Kasumi-1 (cell line): ENCODE data around the gene MED13.

Experiments used
- DNase-seq, 2 experiments: peaks; one replicate each; lab custom pipeline; 2025; lab: John Stamatoyannopoulos, UW

The MED13 gene

DNA sequence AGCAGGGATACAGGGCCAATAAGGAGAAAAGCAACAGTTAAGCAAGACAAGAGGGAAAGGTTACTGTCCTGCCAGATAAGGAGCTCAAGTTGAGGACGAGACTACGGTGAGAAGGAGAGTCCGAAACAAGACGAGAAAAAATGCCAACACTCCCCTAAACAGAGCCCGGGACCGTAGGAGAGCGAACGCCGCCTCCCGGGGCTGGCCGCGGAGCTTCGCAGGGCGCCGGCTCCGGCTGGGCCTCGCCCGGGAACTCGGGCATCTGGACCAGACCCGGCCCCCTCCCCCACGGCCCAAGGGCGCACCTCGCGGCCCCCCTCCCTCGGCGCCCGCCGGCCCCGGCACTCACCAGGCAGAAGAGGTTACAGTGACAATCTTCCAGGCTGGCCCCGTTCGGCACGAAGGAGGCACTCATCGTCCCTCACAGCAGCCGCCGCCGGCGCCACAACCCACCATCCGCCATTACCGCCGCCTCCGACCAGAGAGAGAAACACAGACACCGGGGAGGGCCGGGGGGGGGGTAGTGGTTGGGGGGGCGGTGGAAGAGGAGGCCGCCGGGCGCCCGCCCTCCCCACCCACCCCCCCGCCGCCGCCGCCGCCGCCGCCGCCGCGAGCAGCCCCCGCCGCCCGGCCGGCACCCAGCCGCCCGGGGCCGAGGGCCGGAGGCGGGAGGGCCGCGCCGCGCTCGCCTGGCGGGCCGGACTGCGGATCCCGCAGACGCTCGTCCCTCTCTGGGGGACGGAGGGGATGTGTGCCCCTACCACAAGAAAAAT, at the start of gene MED13:
TSS of gene MED13 (minus strand) at position 488 of the 773 bp plus-strand sequence. CDS start at position 415, 73 bp downstream.
- DNase-seq: peak; percentile 49 to 52

DNA sequence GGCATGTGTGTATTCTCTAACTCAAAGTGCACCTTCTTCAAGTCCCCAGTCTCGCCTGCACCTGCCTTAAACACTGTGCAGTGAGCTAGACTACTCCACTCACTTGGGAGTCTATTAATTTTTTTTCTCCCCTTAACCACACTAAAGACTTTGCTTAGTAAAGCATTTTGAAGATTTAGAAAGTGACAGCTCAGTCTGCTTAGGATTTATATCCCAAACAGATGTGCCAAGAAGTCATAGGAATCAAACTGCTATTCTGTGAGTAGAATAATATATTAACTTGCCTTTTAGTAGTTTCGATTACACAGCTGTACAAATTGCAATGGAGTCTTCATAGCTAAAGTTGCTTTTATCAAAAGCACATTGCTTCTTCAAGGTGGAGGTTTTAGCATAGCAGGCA, 47.2 kb upstream of the MED13 start:
- no peak for DNase-seq

GRCh38 chr17:62111562-62112171, 46.6 kb upstream of the MED13 start:
- no peak for DNase-seq

- DNase-seq: no peak
Observed at GRCh38 chr17:62110923-62111484, 45.9 kb upstream of the MED13 start.

- no peak for DNase-seq
Observed at GRCh38 chr17:62109924-62110323, 44.8 kb upstream of the MED13 start.

GRCh38 chr17:62109378-62109902, 44.4 kb upstream of the MED13 start:
- DNase-seq: peak; percentile 96 to 98

DNA sequence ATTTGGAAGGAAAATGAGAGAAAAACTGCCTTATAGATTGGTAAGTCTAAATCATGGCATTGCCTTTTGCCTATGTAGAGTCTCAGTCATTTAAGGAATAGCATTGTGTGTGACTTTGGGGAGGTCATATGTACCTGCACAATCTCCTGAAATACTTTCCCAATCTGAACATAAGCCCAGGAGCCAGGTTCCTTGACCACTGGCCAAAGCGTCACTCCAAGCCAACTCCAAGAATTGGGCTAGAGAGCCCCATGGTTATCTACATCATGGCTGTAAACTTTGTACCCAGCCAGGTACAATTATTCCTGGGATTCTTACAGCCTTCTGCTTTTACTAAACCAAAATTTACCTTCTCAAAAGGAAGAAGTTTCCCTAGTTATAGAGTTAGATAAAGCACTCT, 40.8 kb upstream of the MED13 start:
- DNase-seq: no peak

DNA sequence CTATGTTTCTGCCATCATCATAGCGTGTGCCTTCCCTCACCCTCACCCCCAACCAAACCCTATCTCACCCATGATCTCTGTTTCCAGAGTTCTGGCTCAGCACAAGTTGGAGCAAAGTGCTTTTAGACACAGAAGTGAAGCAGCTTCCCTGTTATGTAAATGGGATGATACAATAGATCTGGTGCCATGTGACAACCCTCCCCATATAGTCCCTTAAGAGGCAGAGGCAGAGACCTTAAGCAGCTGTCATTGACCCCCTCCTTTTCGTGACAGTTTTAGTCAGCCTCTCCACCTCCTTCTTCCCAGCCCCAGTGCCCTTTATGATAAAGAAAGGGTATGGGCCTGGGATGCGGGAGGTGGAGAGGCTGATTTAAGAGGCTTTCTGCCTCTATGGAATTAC, 40.3 kb upstream of the MED13 start:
- no peak for DNase-seq

- DNase-seq: no peak
Observed at GRCh38 chr17:62101515-62101914, 36.4 kb upstream of the MED13 start.

DNA sequence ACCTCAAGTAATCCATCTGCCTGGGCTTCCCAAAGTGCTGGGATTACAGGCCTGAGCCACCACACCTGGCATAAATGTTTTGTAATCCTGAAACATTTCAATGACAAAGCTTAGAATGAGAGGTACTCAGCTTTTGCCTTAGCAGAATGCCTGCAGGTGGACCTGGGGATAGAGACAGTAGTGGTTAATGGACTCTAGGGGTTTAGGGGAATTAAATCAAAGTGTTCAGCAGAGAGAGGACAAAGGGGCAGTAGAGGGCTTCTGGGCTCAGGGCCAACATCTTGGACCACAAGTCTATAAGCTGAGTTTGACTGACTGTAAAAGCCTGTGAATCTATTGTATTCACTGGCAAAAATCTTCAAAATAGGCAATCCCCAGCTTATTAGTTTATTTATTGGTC, 36.0 kb upstream of the MED13 start:
- DNase-seq: no peak

- DNase-seq: no peak
Observed at GRCh38 chr17:62100055-62100454, 35.0 kb upstream of the MED13 start.

GRCh38 chr17:62099532-62099931, 34.5 kb upstream of the MED13 start:
- DNase-seq: no peak

DNA sequence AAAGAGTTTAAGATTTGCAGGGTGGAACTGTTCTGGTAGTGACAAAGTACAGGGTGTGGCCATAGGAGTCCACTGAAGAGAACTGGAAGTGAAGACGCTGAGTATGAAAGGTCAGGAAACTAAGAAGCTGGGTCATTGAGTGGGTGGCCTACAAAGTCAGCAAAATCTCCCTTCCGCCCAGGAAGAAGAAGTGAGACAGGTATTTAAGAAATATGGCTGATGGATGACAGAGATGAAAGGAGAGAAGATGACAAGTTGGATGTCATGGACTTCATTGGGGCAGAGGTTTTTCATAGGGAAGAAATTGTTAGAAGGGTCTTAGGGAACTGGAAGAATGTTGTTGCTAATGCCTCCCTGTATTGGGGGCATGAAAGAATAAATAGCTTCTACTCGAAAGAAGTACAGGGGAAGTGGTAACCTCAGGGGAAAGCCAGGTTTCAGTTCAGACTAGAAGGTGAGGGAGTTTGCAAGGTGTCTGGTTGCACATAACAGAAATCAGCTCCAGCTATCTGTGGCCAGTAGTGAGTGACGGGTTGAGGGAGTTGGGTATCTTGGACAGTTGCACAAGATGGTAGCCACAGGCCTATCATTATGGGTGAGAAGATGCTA, 33.6 kb upstream of the MED13 start:
- no peak for DNase-seq

DNA sequence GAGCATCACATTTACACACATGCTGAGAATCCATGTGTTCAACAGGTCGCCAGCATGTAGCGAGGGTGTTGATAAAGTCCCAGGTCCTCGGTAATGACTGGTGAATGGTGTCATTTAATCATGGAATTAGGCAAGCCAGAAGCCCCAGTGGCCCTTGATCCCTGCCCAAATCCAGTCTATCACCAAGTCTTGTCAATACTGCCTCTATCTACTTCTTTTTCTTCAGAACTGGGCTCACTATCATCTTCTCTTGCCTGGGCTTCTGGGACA, 31.3 kb upstream of the MED13 start:
- no peak for DNase-seq

GRCh38 chr17:62094175-62094574, 29.1 kb upstream of the MED13 start:
- no peak for DNase-seq

- no peak for DNase-seq
Observed at GRCh38 chr17:62093188-62094155, 28.4 kb upstream of the MED13 start.

DNA sequence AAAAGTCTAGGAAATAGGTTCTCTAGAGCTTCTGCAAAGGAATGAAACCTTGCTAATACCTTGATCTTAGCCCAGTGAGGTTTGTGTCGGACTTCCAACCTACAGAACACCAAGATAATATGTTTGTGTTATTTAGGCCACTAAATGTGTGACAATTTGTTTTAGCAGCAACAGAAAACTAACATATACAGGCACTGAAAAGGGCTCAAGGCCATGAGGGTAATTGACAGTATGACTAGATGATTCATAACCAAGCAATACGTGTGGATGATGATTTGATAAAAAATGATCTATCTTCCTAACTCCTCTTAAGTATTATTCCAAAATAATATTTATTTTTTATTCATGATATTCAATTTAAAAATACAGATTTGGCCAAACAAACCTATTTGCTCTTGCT, 27.7 kb upstream of the MED13 start:
- no peak for DNase-seq

DNA sequence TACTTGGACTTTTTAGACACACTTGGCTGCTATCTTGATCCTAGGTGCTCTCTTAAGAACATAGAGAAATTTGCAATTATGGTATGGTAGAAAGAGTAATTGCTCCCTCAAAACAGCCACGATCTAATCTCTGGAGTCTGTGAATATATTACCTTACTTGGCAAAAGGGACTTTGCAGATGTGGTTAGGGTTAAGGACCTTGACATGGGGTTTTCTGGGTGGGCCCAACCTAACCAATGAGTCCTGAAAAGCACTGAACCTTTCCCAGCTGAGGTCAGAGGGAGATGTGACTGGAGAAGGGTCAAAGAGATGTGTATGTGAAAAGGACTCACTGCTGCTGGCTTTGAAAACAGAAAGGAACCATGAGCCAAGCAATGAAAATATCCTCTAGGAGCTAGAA, 26.7 kb upstream of the MED13 start:
- DNase-seq: no peak

DNA sequence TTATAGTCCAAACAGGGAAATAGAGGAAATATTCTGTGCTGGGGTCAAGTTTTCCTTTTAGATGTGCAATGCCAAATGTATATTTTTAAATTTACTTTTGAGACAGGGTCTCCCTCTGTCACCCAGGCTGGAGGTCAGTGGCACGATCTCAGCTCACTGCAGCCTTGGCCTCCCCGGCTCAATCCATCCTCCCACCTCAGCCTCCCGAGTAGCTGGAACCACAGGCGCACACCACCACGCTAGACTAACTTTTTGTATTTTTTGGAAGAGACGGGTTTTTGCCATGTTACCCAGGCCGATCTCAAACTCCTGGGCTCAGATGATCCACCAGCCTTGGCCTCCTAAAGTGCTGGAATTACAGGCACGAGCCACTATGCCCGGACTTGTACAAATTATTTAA, 25.8 kb upstream of the MED13 start:
- DNase-seq: no peak

DNA sequence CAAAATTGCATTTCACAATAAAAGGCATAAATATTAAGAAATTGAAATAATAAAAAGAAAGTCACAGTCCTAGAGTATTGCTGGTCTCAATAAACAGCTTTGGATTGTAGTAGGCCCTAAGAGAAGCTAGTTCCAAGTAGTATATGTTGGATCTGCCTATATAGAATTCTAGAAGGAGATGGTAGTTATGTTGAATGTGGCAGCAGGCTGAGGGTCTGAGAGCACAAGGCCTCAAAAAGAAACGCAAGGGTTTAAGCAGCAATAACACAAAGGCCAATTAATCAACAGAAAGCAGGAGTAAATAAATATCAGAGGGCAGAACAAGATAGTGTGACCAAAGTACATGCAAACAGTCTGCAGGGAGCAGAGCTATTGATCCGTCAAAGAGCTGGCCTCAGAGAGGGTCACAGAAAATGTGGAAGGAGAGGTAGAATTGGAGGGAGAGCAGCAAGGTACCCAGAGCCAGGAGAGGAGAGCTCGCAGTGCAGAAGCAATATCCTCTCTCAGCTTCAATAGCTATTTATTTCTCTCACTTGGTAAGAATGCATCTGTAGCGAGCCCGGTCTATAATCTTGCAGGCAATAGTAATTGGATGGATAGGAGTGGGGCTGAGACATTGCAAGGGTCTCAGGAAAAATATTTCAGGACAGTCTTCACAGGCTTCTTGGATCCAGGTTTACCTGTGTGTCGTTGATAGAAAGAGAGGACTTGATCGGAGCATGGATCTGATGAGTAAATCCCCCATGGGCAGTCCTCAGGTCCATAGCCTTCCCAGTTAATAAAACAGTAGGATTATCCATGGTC, 25.1 kb upstream of the MED13 start:
- no peak for DNase-seq

DNA sequence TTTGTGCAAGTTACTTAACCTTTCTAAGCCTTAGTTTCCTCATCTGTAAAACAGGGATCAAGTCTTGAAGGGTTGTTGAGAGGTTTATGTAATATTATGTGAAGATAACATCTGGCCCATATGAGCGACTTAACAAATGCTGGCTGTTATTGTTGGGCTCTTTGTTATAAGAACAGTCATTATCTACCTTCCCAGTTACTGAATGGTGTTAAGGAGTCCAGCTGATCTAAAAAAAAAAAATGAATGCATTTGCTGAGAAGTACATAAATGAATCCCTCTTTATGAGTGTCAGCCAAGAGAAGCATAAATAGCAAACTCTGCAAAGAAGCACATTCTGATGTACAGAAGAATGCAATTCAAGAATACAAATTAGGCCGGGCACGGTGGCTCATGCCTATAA, 24.3 kb upstream of the MED13 start:
- no peak for DNase-seq
